ENCODE results near the gene SCRG1. TPM values are rescaled to one million over a fixed set of nuclear protein-coding genes. Genes with fewer than 3 reads are reported as not detected.

Gene SCRG1
- total and polyA plus RNA-seq, 4 donors: 0.06 to 0.64 (median 0.13) TPM

DNA sequence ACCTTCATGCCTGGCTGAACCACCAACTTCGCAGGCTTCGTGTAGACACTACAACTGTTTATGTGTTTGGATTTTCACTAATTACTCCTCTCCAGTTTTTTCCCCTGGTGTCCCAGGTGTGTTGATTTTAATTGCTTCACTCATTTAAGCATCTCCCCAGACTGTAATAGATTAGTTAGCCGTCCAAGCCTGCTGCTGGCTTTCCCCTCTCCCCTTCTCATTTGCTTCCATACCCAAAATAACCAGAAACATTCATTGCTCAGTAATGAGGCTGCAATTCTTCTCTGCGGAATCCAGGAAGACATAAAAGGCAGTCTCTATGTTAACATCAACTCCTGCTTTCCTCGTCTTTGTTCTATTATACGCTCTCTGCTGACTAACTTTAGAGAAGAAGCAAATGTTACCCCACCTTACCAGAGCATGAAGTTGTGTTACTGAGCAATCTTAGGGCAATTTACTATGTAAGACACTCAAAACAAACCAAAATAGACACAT, 37.9 kb upstream of the SCRG1 start:
- DNase-seq (no peak), ATAC-seq (ENCODE audit: insufficient read depth, low FRiP score) (no peak)
- H3K9me3 ChIP-seq (ENCODE audit: control insufficient read depth in 4 of 4, insufficient read depth in 3 of 4, low read length in 3 of 4): peaks cover 0 to 3% (median 0%) of the 10 kb centered on the region in 4 donors
- peaks cover 0 to 2% (median 0%) of the 10 kb centered on the region in 3 donors for H3K27me3 ChIP-seq (ENCODE audit: control insufficient read depth in 3 of 3, insufficient read depth in 3 of 3, low read length in 2 of 3)
- WGBS, 2 donors: 91 to 94% methylated on average over 6 of the region's 6 CpGs
- TF ChIP-seq, protein P1, sequence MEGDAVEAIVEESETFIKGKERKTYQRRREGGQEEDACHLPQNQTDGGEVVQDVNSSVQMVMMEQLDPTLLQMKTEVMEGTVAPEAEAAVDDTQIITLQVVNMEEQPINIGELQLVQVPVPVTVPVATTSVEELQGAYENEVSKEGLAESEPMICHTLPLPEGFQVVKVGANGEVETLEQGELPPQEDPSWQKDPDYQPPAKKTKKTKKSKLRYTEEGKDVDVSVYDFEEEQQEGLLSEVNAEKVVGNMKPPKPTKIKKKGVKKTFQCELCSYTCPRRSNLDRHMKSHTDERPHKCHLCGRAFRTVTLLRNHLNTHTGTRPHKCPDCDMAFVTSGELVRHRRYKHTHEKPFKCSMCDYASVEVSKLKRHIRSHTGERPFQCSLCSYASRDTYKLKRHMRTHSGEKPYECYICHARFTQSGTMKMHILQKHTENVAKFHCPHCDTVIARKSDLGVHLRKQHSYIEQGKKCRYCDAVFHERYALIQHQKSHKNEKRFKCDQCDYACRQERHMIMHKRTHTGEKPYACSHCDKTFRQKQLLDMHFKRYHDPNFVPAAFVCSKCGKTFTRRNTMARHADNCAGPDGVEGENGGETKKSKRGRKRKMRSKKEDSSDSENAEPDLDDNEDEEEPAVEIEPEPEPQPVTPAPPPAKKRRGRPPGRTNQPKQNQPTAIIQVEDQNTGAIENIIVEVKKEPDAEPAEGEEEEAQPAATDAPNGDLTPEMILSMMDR (IDR thresholded peaks at IDR 0.05; ENCODE audit: control extremely low read depth, extremely low read depth): no peak
- peaks cover 0 to 2% (median 0%) of the 10 kb centered on the region in 4 donors for H3K36me3 ChIP-seq (ENCODE audit: control insufficient read depth in 4 of 4, insufficient read depth in 4 of 4, low read length in 4 of 4)
- H3K27ac ChIP-seq (ENCODE audit: low read depth in 1 of 2, low read length in 1 of 2): no peak overlapping the region
- H3K4me1 ChIP-seq (ENCODE audit: control insufficient read depth in 5 of 5, insufficient read depth in 5 of 5, low read length in 5 of 5): peaks cover 0 to 2% (median 0%) of the 10 kb centered on the region in 5 donors
- no peak overlapping the region for H3K4me3 ChIP-seq
- no peak overlapping the region for H3K9ac ChIP-seq (ENCODE audit: insufficient read depth in 1 of 2, low read length in 2 of 2)

DNA sequence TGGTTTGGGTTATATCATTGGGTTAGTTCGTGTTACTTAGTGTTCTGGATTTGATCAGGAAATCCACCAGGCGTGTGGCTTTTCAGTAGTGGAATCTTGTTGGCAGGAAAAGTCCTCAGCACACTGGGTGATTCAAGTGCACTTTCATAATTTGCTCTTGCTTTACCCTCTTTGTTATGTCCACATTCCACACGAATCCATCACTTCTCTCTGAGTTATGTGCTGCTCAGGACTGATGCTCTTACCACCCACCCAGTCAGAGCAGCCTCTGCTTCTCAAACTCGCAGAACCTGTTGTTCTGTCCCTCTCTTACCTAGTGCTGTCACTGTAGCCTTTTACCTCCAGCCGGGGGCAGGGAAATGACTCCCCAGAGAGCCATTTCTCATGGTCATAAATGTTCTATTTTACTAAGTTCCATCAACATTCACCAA, 37.2 kb upstream of the SCRG1 start:
- DNase-seq (peak in 1 of 3 donors; percentile 23), ATAC-seq (ENCODE audit: insufficient read depth, low FRiP score) (no peak)
- 68 to 80% methylated on average over 5 of the region's 5 CpGs for WGBS, 2 donors
- H3K4me1 ChIP-seq (ENCODE audit: control insufficient read depth in 5 of 5, insufficient read depth in 5 of 5, low read length in 5 of 5): peaks cover 0 to 2% (median 0%) of the 10 kb centered on the region in 5 donors
- peaks cover 0 to 2% (median 0%) of the 10 kb centered on the region in 3 donors for H3K27me3 ChIP-seq (ENCODE audit: control insufficient read depth in 3 of 3, insufficient read depth in 3 of 3, low read length in 2 of 3)
- no peak overlapping the region for H3K27ac ChIP-seq (ENCODE audit: low read depth in 1 of 2, low read length in 1 of 2)
- H3K9me3 ChIP-seq (ENCODE audit: control insufficient read depth in 4 of 4, insufficient read depth in 3 of 4, low read length in 3 of 4): peaks cover 0 to 3% (median 0%) of the 10 kb centered on the region in 4 donors
- no peak overlapping the region for H3K4me3 ChIP-seq
- H3K9ac ChIP-seq (ENCODE audit: insufficient read depth in 1 of 2, low read length in 2 of 2): no peak overlapping the region
- H3K36me3 ChIP-seq (ENCODE audit: control insufficient read depth in 4 of 4, insufficient read depth in 4 of 4, low read length in 4 of 4): peaks cover 0 to 2% (median 0%) of the 10 kb centered on the region in 4 donors
- TF ChIP-seq, protein P1 (IDR thresholded peaks at IDR 0.05; ENCODE audit: control extremely low read depth, extremely low read depth): no peak

DNA sequence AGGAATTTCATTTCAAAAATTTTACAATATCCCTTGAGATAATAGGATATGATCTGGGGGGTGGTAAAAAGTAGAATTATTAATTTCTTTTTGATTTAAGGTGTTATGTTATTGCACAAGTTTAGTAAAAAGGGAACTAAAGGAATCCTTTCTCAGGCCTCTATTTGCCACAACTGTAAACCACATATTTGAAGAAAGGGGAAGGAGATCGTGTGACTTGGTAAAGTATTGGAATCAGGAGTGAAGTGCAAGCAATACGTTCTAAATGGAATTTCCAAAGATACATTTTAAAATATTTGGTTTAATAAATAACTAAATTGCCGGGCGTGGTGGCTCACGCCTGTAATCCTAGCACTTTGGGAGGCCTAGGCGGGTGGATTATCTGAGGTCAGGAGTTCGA, 35.3 kb upstream of the SCRG1 start:
- WGBS, 2 donors: 61 to 78% methylated on average over 7 of the region's 7 CpGs

More for the DNA sequence above, 35.3 kb upstream of the SCRG1 start:
- H3K27ac ChIP-seq (ENCODE audit: low read depth in 1 of 2, low read length in 1 of 2): no peak overlapping the region
- H3K36me3 ChIP-seq (ENCODE audit: control insufficient read depth in 4 of 4, insufficient read depth in 4 of 4, low read length in 4 of 4): peaks cover 0 to 2% (median 0%) of the 10 kb centered on the region in 4 donors
- peaks cover 0 to 3% (median 0%) of the 10 kb centered on the region in 4 donors for H3K9me3 ChIP-seq (ENCODE audit: control insufficient read depth in 4 of 4, insufficient read depth in 3 of 4, low read length in 3 of 4)
- DNase-seq: no peak
- peaks cover 0 to 2% (median 0%) of the 10 kb centered on the region in 5 donors for H3K4me1 ChIP-seq (ENCODE audit: control insufficient read depth in 5 of 5, insufficient read depth in 5 of 5, low read length in 5 of 5)
- H3K9ac ChIP-seq (ENCODE audit: insufficient read depth in 1 of 2, low read length in 2 of 2): no peak overlapping the region
- TF ChIP-seq, protein P1 (IDR thresholded peaks at IDR 0.05; ENCODE audit: control extremely low read depth, extremely low read depth): no peak
- H3K27me3 ChIP-seq (ENCODE audit: control insufficient read depth in 3 of 3, insufficient read depth in 3 of 3, low read length in 2 of 3): peaks cover 0 to 2% (median 0%) of the 10 kb centered on the region in 3 donors
- H3K4me3 ChIP-seq: no peak overlapping the region
- ATAC-seq (ENCODE audit: insufficient read depth, low FRiP score): no peak

Measured in lung (tissue), 12 donors.